Measurements from ENCODE around the gene MTUS2.

Gene MTUS2

DNA sequence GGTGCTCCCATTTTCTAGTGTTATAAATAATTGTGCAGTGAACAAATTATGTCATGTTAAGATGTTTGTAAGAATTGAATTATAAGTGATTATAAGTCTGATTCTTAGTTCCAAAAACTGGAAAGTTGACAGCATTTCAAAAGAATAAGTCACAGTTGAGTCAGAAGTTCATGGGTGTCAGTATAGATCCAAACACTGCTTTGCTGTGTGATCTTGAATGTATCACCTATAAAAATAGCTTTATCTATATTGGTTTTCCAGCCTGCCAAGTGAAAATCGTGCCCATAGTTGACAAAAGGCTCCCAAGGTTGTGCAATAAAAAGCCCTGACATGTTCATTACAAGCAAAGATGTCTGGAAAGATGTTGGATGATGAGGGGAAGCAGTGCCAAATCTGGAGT, 336.0 kb downstream of the MTUS2 start:
- Histone ChIP-seq H3K4me3 (ENCODE audit: low read length) (no peak overlapping the region), H3K27me3 (ENCODE audit: insufficient read depth, low read length) (no peaks in the 10 kb centered on the region), H3K4me1 (ENCODE audit: insufficient read depth, low read length) (no peaks in the 10 kb centered on the region), H3K36me3 (ENCODE audit: insufficient read depth, low read length) (no peaks in the 10 kb centered on the region), H3K9me3 (ENCODE audit: low read length) (no peaks in the 10 kb centered on the region), H2AFZ (ENCODE audit: low read depth, low read length) (no peak overlapping the region)

GRCh38 chr13:29159871-29160270, 339.7 kb downstream of the MTUS2 start:
- Histone ChIP-seq H3K36me3 (ENCODE audit: insufficient read depth, low read length) (no peaks in the 10 kb centered on the region), H3K27me3 (ENCODE audit: insufficient read depth, low read length) (no peaks in the 10 kb centered on the region), H3K9me3 (ENCODE audit: low read length) (no peaks in the 10 kb centered on the region), H3K4me3 (ENCODE audit: low read length) (no peak overlapping the region), H2AFZ (ENCODE audit: low read depth, low read length) (no peak overlapping the region), H3K4me1 (ENCODE audit: insufficient read depth, low read length) (no peaks in the 10 kb centered on the region)

DNA sequence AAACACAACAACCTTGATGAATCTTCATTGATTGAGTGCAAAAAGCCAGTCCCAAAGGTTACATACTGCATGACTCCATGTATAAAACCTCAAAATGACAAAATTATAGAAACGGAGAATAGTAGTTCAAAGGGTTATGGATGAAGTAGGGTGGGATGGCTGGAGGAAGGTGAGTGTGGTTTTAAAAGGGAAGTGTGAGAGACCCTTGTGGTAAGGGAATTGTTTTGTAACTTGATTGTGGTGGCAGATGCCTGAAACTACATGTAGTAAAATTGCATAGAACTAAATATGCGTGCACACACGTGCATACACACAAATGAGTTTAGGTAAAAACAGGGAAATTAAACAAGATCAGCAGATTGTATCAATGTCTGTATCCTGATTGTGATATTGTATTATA, 340.7 kb downstream of the MTUS2 start:
- Histone ChIP-seq H3K27me3 (ENCODE audit: insufficient read depth, low read length) (no peaks in the 10 kb centered on the region), H3K36me3 (ENCODE audit: insufficient read depth, low read length) (no peaks in the 10 kb centered on the region), H2AFZ (ENCODE audit: low read depth, low read length) (no peak overlapping the region), H3K4me3 (ENCODE audit: low read length) (no peak overlapping the region), H3K4me1 (ENCODE audit: insufficient read depth, low read length) (no peaks in the 10 kb centered on the region), H3K9me3 (ENCODE audit: low read length) (no peaks in the 10 kb centered on the region)

GRCh38 chr13:29161676-29162075, 341.5 kb downstream of the MTUS2 start:
- no peaks in the 10 kb centered on the region for H3K4me1 ChIP-seq (ENCODE audit: insufficient read depth, low read length)
- H3K9me3 ChIP-seq (ENCODE audit: low read length) = no peaks in the 10 kb centered on the region
- no peaks in the 10 kb centered on the region for H3K36me3 ChIP-seq (ENCODE audit: insufficient read depth, low read length)
- H2AFZ ChIP-seq (ENCODE audit: low read depth, low read length) = no peak overlapping the region
- H3K27me3 ChIP-seq (ENCODE audit: insufficient read depth, low read length) = no peaks in the 10 kb centered on the region
- H3K4me3 ChIP-seq (ENCODE audit: low read length) = no peak overlapping the region

- H3K4me3 ChIP-seq (ENCODE audit: low read length) = no peak overlapping the region
- no peaks in the 10 kb centered on the region for H3K27me3 ChIP-seq (ENCODE audit: insufficient read depth, low read length)
- no peak overlapping the region for H2AFZ ChIP-seq (ENCODE audit: low read depth, low read length)
- H3K36me3 ChIP-seq (ENCODE audit: insufficient read depth, low read length) = no peaks in the 10 kb centered on the region
- H3K9me3 ChIP-seq (ENCODE audit: low read length) = no peaks in the 10 kb centered on the region
- H3K4me1 ChIP-seq (ENCODE audit: insufficient read depth, low read length) = no peaks in the 10 kb centered on the region
These were observed 342.6 kb downstream of the MTUS2 start for GRCh38 chr13:29162638-29163235.

GRCh38 chr13:29164116-29164515, 344.0 kb downstream of the MTUS2 start:
- Histone ChIP-seq H3K9me3 (ENCODE audit: low read length) (no peaks in the 10 kb centered on the region), H2AFZ (ENCODE audit: low read depth, low read length) (no peak overlapping the region), H3K4me3 (ENCODE audit: low read length) (no peak overlapping the region), H3K27me3 (ENCODE audit: insufficient read depth, low read length) (no peaks in the 10 kb centered on the region), H3K36me3 (ENCODE audit: insufficient read depth, low read length) (no peaks in the 10 kb centered on the region), H3K4me1 (ENCODE audit: insufficient read depth, low read length) (no peaks in the 10 kb centered on the region)

DNA sequence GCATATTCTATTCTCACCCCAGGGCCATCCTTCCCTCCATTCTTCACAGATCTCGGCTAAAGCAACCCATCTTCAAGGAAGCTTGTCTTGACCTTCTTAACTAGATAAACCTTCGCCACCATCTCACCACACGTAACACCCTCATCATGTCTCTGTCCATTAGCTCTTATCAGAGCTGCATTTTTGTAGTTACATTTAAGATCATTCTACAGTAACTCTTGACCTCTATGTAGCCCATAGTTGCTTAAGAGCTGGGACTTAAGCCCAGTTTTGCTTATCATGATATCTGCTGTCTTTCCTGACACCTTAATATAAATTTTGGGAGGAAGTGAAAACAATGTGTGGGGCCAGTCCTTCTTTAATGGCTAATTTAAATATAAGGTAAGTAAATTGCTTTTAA, 345.1 kb downstream of the MTUS2 start:
- no peak overlapping the region for H2AFZ ChIP-seq (ENCODE audit: low read depth, low read length)
- H3K36me3 ChIP-seq (ENCODE audit: insufficient read depth, low read length) = no peaks in the 10 kb centered on the region
- no peaks in the 10 kb centered on the region for H3K9me3 ChIP-seq (ENCODE audit: low read length)
- H3K4me1 ChIP-seq (ENCODE audit: insufficient read depth, low read length) = no peaks in the 10 kb centered on the region
- H3K27me3 ChIP-seq (ENCODE audit: insufficient read depth, low read length) = no peaks in the 10 kb centered on the region
- H3K4me3 ChIP-seq (ENCODE audit: low read length) = no peak overlapping the region

- Histone ChIP-seq H3K27me3 (ENCODE audit: insufficient read depth, low read length) (no peaks in the 10 kb centered on the region), H3K4me3 (ENCODE audit: low read length) (no peak overlapping the region), H3K36me3 (ENCODE audit: insufficient read depth, low read length) (no peaks in the 10 kb centered on the region), H3K4me1 (ENCODE audit: insufficient read depth, low read length) (no peaks in the 10 kb centered on the region), H2AFZ (ENCODE audit: low read depth, low read length) (no peak overlapping the region), H3K9me3 (ENCODE audit: low read length) (no peaks in the 10 kb centered on the region)
These were observed 345.7 kb downstream of the MTUS2 start for GRCh38 chr13:29165840-29166239.

DNA sequence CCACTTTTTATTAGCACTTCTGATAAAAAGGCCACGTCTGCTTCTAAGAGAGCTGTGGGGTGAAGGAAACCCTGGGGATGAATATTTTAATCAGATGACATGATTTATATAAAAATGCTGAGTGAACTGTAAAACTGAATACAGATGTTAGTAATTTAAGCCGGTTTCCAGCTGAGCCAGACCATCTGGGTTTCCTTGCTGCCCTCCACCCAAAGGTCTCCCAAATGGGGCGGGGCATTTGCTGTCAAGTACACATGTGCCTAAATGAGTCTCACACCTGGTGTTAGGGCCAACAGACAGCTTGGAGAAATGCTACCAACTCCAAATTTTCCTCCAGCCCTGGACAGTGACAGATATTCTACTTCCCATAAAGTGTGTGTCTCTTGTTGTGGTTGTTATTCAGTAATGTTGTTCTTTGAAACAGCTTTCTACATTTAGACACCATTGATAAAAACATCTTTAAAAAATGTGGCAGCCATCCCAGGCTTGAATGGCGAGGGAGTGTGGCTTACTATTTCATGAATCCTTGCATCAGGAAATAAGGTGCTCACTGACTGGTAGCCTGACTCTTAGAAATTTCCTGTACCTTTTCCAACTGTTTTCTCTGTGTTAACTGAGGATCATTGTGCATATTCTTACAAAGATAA, 350.4 kb downstream of the MTUS2 start:
- no peak overlapping the region for H2AFZ ChIP-seq (ENCODE audit: low read depth, low read length)
- no peaks in the 10 kb centered on the region for H3K9me3 ChIP-seq (ENCODE audit: low read length)
- H3K36me3 ChIP-seq (ENCODE audit: insufficient read depth, low read length) = no peaks in the 10 kb centered on the region
- H3K27me3 ChIP-seq (ENCODE audit: insufficient read depth, low read length) = no peaks in the 10 kb centered on the region
- peaks cover 5% of the 10 kb centered on the region for H3K4me1 ChIP-seq (ENCODE audit: insufficient read depth, low read length)
- H3K4me3 ChIP-seq (ENCODE audit: low read length) = no peak overlapping the region

DNA sequence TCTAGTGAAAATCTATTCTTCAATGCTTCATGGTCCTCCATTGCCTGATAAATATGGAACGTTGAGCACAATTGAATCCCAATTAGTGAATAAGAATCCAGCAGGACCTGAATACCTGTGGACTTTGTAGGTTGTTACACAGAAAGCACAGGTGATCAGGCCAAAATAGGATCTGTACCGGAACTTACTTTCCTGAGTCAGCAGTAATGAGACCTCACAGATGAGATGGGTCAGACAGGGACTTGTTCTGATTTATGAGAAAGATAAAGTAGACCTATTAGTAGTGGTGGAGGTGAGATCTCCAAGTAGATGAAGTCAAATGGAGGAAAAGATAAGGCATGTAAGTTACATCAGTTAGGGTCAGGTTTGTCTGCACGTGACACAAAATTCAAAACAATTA, 351.1 kb downstream of the MTUS2 start:
- peaks cover 5% of the 10 kb centered on the region for H3K4me1 ChIP-seq (ENCODE audit: insufficient read depth, low read length)
- H2AFZ ChIP-seq (ENCODE audit: low read depth, low read length) = no peak overlapping the region
- no peaks in the 10 kb centered on the region for H3K9me3 ChIP-seq (ENCODE audit: low read length)
- no peak overlapping the region for H3K4me3 ChIP-seq (ENCODE audit: low read length)
- no peaks in the 10 kb centered on the region for H3K27me3 ChIP-seq (ENCODE audit: insufficient read depth, low read length)
- no peaks in the 10 kb centered on the region for H3K36me3 ChIP-seq (ENCODE audit: insufficient read depth, low read length)

GRCh38 chr13:29174093-29174492, 354.0 kb downstream of the MTUS2 start:
- Histone ChIP-seq H3K36me3 (ENCODE audit: insufficient read depth, low read length) (no peaks in the 10 kb centered on the region), H3K9me3 (ENCODE audit: low read length) (no peaks in the 10 kb centered on the region), H2AFZ (ENCODE audit: low read depth, low read length) (no peak overlapping the region), H3K4me3 (ENCODE audit: low read length) (no peak overlapping the region), H3K27me3 (ENCODE audit: insufficient read depth, low read length) (no peaks in the 10 kb centered on the region), H3K4me1 (ENCODE audit: insufficient read depth, low read length) (peaks cover 5% of the 10 kb centered on the region)

DNA sequence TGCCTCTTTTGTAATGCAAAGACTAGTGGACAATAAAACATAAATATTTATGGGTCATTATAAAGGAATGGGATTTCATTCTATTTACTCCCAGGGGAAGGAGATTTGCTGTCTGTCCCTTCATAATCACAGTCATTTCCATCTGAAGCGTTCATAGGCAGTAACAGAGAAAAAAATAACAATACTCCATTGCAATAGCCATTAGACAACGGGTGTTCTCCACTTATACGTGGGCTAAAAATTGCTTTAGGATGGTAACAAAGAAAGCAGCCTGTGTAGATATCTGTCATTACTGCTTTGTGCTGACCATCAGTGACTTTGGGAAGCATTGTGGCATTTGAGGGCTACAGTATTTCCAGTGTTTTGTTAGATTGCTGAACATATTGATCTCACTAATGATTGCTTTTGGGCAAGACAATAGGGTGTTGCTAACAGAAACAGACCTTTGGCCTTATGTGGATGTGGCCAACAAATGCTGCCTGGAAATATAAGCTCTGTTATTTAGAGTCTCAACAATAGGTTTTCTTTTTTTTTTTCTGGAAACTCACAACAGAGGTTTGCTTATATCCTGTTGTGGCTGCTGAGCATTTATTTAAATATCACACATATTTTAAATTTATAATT, 355.2 kb downstream of the MTUS2 start:
- H3K9me3 ChIP-seq (ENCODE audit: low read length) = no peaks in the 10 kb centered on the region
- no peaks in the 10 kb centered on the region for H3K36me3 ChIP-seq (ENCODE audit: insufficient read depth, low read length)
- H3K27me3 ChIP-seq (ENCODE audit: insufficient read depth, low read length) = no peaks in the 10 kb centered on the region
- H3K4me1 ChIP-seq (ENCODE audit: insufficient read depth, low read length) = peaks cover 5% of the 10 kb centered on the region
- no peak overlapping the region for H2AFZ ChIP-seq (ENCODE audit: low read depth, low read length)
- H3K4me3 ChIP-seq (ENCODE audit: low read length) = no peak overlapping the region

GRCh38 chr13:29180055-29180454, 359.9 kb downstream of the MTUS2 start:
- Histone ChIP-seq H3K4me3 (ENCODE audit: low read length) (no peak overlapping the region), H3K27me3 (ENCODE audit: insufficient read depth, low read length) (no peaks in the 10 kb centered on the region), H3K4me1 (ENCODE audit: insufficient read depth, low read length) (peaks cover 5% of the 10 kb centered on the region), H3K9me3 (ENCODE audit: low read length) (no peaks in the 10 kb centered on the region), H3K36me3 (ENCODE audit: insufficient read depth, low read length) (no peaks in the 10 kb centered on the region), H2AFZ (ENCODE audit: low read depth, low read length) (no peak overlapping the region)

Measured in neuron (in vitro differentiated cells).